Mesodermal cell (in vitro differentiated cells): ENCODE measurements around the gene SAMD8.

Experiments
- H3K27ac ChIP-seq: 2 replicates; pipeline ENCODE4 v1.7.0; 2013; ENCODE audit warnings: mild to moderate bottlenecking, low read depth, low read length, moderate library complexity; ENCODE audit not compliant: severe bottlenecking
- H3K36me3 ChIP-seq: 2 replicates; pipeline ENCODE4 v1.7.1; 2013; ENCODE audit warnings: mild to moderate bottlenecking, low read length, moderate library complexity; ENCODE audit not compliant: control insufficient read depth, insufficient read depth
- H3K4me1 ChIP-seq: one replicate; pipeline ENCODE4 v1.7.1; 2013; ENCODE audit warnings: mild to moderate bottlenecking, low read length; ENCODE audit not compliant: insufficient read depth, control insufficient read depth, poor library complexity, severe bottlenecking
- H3K4me3 ChIP-seq: 2 replicates; pipeline ENCODE4 v1.7.0; 2013; ENCODE audit warnings: low read length, control low read depth, mild to moderate bottlenecking; ENCODE audit not compliant: insufficient read depth, poor library complexity, severe bottlenecking; ENCODE audit errors: extremely low read depth
- H3K9me3 ChIP-seq: 2 replicates; pipeline ENCODE4 v1.7.1; 2013; ENCODE audit warnings: mild to moderate bottlenecking, low read length, moderate library complexity; ENCODE audit not compliant: control insufficient read depth
- WGBS, 2 experiments: methylation state at CpG; one replicate each; pipeline ENCODE4 v1.1.5; 2013; ENCODE audit warnings: missing lambda C conversion rate in 2 of 2; ENCODE audit not compliant: insufficient coverage in 2 of 2; 5-methylcytosine and 5-hydroxymethylcytosine counted together

SAMD8 gene

DNA sequence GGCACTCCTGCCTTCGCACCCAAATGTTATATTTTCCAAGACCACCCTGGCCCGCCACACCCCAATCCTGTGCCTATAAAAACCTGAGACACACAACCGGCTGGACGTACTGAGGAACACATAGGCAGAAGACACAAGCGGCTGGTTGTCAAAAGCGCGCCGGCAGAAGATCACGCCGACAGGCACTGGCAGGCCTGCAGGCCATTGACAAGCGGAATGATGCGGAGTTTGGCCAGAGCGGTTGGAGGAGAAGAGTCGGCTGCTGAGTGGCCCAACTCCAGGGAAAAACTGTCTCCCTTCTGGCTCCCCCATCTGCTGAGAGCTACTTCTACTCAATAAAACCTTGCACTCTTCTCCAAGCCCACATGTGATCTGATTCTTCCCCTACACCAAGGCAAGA is 39.7 kb upstream of the SAMD8 start:
- Histone ChIP-seq H3K27ac (no peak overlapping the region), H3K9me3 (no peaks in the 10 kb centered on the region), H3K4me1 (no peaks in the 10 kb centered on the region), H3K36me3 (no peaks in the 10 kb centered on the region), H3K4me3 (no peak overlapping the region)
- 92% methylated on average over 13 of the region's 14 CpGs for WGBS, 2 experiments

DNA sequence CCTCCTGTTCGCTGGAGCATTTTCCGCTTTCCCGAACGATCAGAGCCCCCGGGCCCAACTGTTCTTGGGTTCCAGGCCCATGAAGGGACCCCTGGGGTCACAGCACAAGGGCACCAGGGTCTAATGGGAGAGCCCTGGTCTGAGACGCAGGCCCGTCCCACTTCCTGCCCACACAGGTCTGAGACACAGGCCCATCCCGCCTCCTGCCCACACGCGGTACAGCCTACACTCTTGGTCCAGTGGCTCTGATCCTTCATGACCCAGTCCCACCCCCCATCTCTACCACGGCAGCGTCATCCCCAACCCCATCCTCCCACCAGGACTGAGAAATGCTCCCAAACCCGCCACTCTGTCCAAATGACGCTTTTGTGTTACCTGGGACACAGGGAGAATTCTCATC is 38.7 kb upstream of the SAMD8 start:
- no peaks in the 10 kb centered on the region for H3K4me1 ChIP-seq
- no peak overlapping the region for H3K27ac ChIP-seq
- H3K4me3 ChIP-seq, result no peak overlapping the region
- WGBS, 2 experiments, result 72 to 81% methylated on average over 11 to 12 of the region's 14 CpGs
- H3K36me3 ChIP-seq, result no peaks in the 10 kb centered on the region
- no peaks in the 10 kb centered on the region for H3K9me3 ChIP-seq

DNA sequence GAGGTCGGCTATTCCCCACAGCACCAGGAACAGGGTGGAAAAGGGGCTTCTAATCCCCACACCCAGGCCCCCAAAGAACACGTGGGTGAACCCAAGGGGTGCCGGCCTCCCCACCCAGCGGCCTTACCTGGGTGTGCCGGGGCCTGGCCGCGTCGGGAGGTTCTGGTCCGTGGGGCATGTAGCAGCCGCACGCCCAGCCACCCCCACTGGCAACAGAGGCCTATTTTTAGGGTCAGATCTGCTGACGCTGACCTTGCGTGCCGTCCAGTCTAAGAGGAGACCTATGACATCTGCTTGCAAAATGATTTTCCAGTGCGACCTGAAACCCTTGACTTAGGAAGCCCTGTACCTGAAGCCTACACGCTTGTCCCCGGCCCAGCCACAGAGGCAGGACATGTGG is 38.0 kb upstream of the SAMD8 start:
- H3K27ac ChIP-seq, result no peak overlapping the region
- WGBS, 2 experiments, result 92 to 97% methylated on average over 17 of the region's 17 CpGs
- no peaks in the 10 kb centered on the region for H3K9me3 ChIP-seq
- no peak overlapping the region for H3K4me3 ChIP-seq
- no peaks in the 10 kb centered on the region for H3K4me1 ChIP-seq
- no peaks in the 10 kb centered on the region for H3K36me3 ChIP-seq

DNA sequence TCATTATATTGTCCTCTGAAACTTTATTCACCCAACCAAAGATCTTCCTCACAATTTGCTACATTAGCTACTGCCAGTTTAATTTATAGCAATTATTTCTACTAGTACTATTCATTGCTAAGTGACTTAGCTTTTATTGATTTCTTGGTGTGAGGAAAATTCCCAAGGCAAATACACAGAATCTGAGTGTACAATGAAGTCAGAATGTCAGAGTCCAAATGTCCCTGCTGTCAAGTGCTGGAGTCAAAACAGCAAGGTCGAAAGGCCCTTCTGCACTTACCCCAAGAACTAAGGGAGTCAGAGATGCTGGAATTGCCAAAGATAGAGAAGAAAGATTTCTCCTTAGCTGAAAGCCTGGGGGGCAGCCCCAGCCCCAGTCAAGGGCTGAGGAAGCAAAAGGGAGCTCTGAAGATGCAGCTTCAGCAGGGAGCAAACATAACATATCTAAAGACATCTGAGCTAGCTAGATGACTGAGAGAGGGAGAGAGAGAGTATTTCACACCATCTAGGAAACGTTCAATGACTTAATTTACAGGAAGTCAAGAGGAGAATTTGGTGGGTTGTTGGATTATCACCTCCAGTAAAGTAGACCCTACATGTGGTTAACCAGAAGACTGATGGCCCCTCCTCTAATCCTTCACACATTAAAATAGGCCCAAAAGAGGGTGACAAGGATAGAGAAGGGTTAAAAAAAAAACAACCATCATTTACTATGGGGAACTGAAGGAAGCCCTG is 36.6 kb upstream of the SAMD8 start:
- no peaks in the 10 kb centered on the region for H3K36me3 ChIP-seq
- H3K4me3 ChIP-seq, result no peak overlapping the region
- no peaks in the 10 kb centered on the region for H3K9me3 ChIP-seq
- WGBS, 2 experiments, result 100% methylated on average over 1 of the region's 2 CpGs; no CpG with 5 or more reads in 1 of the 2 experiments
- no peak overlapping the region for H3K27ac ChIP-seq
- H3K4me1 ChIP-seq, result no peaks in the 10 kb centered on the region

DNA sequence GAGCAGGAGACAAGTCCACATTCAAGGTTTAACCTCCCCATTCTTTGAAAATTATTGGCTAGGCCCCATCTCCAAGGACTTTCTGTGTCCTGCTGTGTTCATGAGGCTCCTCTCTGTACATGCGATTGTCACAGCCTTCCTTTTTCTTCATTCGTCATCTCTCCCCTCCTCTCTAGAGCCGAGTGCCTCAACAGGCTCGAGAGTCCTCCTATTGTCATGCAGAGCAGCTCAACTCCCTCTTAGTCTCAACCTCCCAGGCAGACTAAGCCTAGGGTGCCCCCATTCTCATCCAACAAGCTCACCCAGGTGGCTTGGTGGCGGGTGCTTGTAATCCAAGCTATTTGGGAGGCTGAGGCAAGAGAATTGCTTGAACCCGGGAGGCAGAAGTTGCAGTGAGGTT is 35.1 kb upstream of the SAMD8 start:
- Histone ChIP-seq H3K36me3 (no peaks in the 10 kb centered on the region), H3K27ac (no peak overlapping the region), H3K4me3 (no peak overlapping the region), H3K4me1 (no peaks in the 10 kb centered on the region), H3K9me3 (no peaks in the 10 kb centered on the region)
- 34 to 35% methylated on average over 2 to 3 of the region's 6 CpGs for WGBS, 2 experiments

DNA sequence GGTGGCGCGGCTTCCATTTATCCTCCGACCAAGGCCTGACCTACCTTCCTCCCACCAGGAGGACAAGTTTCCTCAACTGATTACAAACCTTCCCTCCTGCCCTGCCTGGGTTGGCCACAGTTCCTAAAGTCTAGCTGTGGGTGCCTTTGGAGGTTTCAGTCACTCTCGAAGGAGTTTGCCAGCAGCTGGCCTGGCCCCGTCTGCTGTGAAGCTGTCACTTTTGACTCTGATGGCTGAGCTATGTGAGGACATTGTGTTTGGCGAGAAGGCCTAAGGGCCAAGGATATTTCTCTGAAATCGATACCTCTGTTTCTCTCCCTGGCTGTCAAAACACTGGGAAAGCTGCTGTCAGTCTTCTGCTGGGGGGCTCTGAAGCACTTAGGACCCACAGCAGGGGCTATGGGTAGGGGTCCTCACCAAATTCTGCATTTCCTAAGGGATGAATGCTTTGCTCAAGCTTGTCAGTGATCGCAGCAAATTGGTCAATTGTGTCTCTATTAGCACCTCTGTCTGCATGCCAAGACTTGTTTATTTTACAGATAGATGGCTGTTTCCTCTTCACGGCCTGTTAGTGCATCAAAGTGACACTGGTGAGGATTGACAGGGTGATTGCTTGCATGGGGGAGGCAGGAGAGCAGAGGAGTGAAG is 31.9 kb upstream of the SAMD8 start:
- H3K27ac ChIP-seq, result no peak overlapping the region
- WGBS, 2 experiments, result 25 to 29% methylated on average over 3 to 6 of the region's 9 CpGs

DNA sequence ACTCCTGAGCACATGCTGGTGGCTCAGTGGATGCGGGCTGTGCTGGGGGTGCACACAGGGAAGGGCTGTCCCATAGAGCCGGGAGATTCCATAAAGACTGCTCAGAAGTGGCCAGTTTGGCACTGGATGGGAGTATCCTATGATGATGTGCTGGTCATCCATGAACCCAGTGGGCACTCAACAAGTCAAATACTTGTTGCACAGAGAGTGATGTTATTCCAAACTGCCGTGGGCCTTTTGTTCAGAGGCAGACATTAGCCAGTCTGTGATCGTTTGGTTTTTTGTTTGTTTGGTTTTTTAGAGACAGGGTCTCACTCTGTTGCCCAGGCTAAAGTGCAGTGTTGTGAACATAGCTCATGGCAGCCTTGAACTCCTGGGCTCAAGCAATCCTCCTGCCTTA is 30.9 kb upstream of the SAMD8 start:
- Histone ChIP-seq H3K4me3 (no peak overlapping the region), H3K36me3 (no peaks in the 10 kb centered on the region), H3K4me1 (no peaks in the 10 kb centered on the region), H3K27ac (no peak overlapping the region), H3K9me3 (peaks cover 3% of the 10 kb centered on the region)
- 87 to 100% methylated on average over 4 of the region's 4 CpGs for WGBS, 2 experiments

More for the DNA sequence above, 31.9 kb upstream of the SAMD8 start:
- H3K4me3 ChIP-seq, result no peak overlapping the region
- no peaks in the 10 kb centered on the region for H3K4me1 ChIP-seq
- no peaks in the 10 kb centered on the region for H3K36me3 ChIP-seq
- peaks cover 3% of the 10 kb centered on the region for H3K9me3 ChIP-seq

DNA sequence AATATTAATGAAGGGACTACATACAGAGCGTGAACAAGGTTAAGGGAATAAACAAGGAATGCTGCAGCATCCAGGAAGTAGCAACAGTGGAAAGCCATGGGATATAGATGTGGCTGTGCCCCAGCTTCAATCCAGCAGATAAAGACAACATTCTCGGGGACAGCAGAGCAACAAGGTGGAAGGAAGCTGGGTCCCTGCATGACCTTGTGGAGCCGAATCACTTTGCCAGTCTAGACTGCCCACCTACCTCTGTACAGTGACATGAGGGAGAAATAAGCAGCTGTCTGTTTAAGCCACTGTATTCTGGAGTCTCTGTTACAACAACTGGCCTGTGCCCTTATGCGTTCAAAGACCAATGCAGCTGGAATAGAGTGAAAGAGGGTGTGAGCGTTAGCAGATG is 30.1 kb upstream of the SAMD8 start:
- WGBS, 2 experiments, result 90 to 92% methylated on average over 3 to 5 of the region's 5 CpGs

DNA sequence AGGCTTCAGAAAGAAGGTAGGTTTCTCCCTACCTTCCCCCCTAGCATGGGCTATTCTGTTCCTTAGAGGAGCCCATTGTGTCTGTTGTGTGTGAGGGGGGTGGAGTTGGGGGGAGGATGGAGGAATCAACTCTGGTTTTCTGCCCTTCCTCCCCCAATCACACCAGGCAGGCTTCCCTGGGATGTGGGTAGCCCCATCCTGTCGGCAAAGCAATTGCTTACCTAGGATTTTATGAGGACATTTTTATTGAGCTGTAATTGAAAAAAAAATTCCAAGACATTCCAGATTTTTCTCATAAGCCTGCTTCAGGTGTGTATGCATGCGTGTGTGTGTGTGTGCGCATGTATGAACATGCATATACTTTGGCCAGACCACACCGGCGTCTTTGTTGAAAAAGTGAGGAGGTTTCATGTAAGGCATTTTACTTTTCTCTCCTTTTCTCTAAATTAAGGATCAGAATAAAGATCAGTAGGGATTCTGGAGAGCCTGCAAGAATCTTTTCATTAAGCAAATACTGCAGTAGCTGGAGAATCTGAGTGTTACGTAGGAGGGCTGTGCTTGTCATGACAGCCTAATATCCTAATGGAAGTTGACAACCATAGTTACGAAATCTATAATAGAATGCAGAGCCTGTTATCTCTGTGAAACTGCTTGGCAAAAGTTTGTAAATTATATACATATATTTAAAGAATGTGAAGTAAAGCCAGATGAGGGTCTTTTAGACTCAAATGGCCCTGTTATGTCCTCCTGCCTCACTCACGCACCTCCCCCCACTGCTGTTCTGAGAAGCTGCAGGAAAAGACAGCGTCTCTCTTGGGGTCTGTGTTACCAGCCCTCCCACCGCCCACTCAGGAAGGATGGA is 27.3 kb upstream of the SAMD8 start:
- no peak overlapping the region for H3K4me3 ChIP-seq
- H3K4me1 ChIP-seq, result no peaks in the 10 kb centered on the region
- WGBS, 2 experiments, result 68 to 80% methylated on average over 3 of the region's 10 CpGs
- H3K36me3 ChIP-seq, result no peaks in the 10 kb centered on the region
- H3K9me3 ChIP-seq, result peaks cover 3% of the 10 kb centered on the region
- H3K27ac ChIP-seq, result no peak overlapping the region

More for the DNA sequence above, 30.1 kb upstream of the SAMD8 start:
- H3K4me3 ChIP-seq, result no peak overlapping the region
- H3K27ac ChIP-seq, result no peak overlapping the region
- H3K4me1 ChIP-seq, result no peaks in the 10 kb centered on the region
- no peaks in the 10 kb centered on the region for H3K36me3 ChIP-seq
- H3K9me3 ChIP-seq, result peaks cover 3% of the 10 kb centered on the region

DNA sequence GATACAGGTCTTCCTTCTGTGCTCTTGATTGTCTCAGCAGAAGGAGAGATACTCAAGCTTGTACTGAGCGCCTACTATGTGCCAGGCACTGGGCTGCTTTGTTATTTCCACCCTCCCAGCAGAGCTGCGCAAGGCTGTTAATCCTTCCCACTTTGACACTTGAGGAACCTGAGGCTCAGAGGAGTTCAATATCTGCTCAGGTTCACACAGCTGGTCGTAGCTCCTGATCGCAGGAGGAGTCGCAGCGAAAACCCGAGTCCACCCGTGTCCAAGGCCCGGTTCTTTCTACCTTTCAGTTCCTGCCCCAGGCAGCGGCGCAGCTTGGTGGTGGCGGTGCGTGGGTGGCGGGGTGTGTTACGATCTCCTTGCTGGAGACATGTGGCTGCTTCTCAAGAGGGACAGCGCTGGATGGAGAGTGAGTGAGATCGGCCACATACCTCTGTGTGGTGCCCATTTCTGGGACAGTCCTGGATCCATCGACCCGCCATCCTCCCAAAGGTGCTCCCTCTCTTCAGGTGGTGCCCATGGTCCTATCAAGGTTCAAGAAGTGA is 26.5 kb upstream of the SAMD8 start:
- peaks cover 3% of the 10 kb centered on the region for H3K9me3 ChIP-seq
- H3K27ac ChIP-seq, result no peak overlapping the region
- WGBS, 2 experiments, result 93 to 96% methylated on average over 17 to 19 of the region's 19 CpGs
- no peaks in the 10 kb centered on the region for H3K4me1 ChIP-seq
- H3K4me3 ChIP-seq, result no peak overlapping the region
- H3K36me3 ChIP-seq, result no peaks in the 10 kb centered on the region
